IMR-90 (cell line): ENCODE results near the gene ZNF365.
"Not testable (repeated sequence)": the region's sequence is repeated elsewhere in the genome, so short reads cannot be mapped to it uniquely, and the experiment has no call there.

Experiments used
- CEBPB ChIP-seq: IDR thresholded peaks from 2 replicates; pipeline ENCODE4 v1.6.1; 2012; ENCODE audit warnings: low read depth, low read length, improper control_type of control experiment
- CTCF ChIP-seq: conservative IDR thresholded peaks from 2 replicates; pipeline ENCODE4 v1.5.1; 2012; ENCODE audit warnings: mild to moderate bottlenecking, low read depth, low read length, improper control_type of control experiment
- MAZ ChIP-seq: IDR thresholded peaks from 2 replicates; pipeline ENCODE4 v1.6.1; 2012; ENCODE audit warnings: low read depth, mild to moderate bottlenecking, low read length, improper control_type of control experiment, moderate library complexity, borderline replicate concordance
- MXI1 ChIP-seq: IDR thresholded peaks from 2 replicates; pipeline ENCODE4 v1.6.1; 2012; ENCODE audit warnings: low read depth, mild to moderate bottlenecking, low read length, moderate library complexity, borderline replicate concordance
- POLR2A ChIP-seq: IDR thresholded peaks from 2 replicates; pipeline ENCODE4 v1.6.1; 2012; ENCODE audit warnings: mild to moderate bottlenecking, low read depth, low read length
- RAD21 ChIP-seq: IDR thresholded peaks from 2 replicates; pipeline ENCODE4 v1.6.1; 2012; ENCODE audit warnings: low read length, improper control_type of control experiment
- RFX5 ChIP-seq: IDR thresholded peaks from 2 replicates; pipeline ENCODE4 v1.8.0; 2012; ENCODE audit warnings: low read depth, mild to moderate bottlenecking, low read length, moderate library complexity
- SMC3 ChIP-seq: fragments of 150-350 bp; IDR thresholded peaks from 2 replicates; pipeline ENCODE4 v1.6.1; 2016; ENCODE audit warnings: low read depth, mild to moderate bottlenecking, antibody characterized with exemption, low read length, moderate library complexity

- not testable (repeated sequence) for TF ChIP-seq MAZ, POLR2A, CTCF, MXI1, RFX5, SMC3, RAD21, CEBPB
Observed at GRCh38 chr10:62378877-62379276, 4.7 kb downstream of the ZNF365 start.
